ENCODE results near the gene BCKDHA.

DNA sequence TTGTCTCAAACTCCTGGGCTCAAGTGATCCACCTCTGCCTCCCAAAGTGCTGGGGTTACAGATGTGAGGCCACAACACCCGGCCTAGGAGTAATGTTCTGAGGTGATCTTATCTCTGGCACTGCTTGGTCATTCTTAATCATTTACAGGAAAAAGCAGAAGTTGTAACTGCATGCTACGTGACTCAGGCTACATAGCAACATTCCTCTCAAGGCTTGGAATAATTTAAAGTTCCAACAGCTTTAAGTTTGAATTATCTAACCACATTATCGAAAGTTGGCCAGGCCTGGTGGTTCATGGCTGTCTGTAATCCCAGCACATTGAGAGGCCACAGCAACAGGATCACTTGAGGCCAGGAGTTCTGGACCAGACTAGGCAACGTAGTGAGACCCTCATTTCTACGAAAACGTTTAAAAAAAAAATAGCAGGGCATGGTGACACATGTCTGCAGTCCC lies 29.7 kb upstream of the BCKDHA start:
- TF ChIP-seq CTCF (IDR thresholded peaks at IDR 0.05) (no peak), POLR2A (IDR thresholded peaks at IDR 0.05) (no peak), POLR2AphosphoS5 (IDR thresholded peaks at IDR 0.05) (no peak)
